H1 (cell line): ENCODE measurements around the gene IMP3. TPM values are rescaled to one million over a fixed set of nuclear protein-coding genes. Genes with fewer than 3 reads are reported as not detected.
A peak's percentile ranks its signal among the peaks of the same experiment; 100 is the strongest.

Source experiments
- CTCF ChIP-seq, 3 experiments: IDR thresholded peaks; 1 replicate in 2 of 3; 2 replicates in 1 of 3; pipeline versions ENCODE4 v1.5.1 to v1.6.1; 2011; ENCODE audit warnings: low read length in 3 of 3, mild to moderate bottlenecking in 3 of 3, inconsistent platforms in 2 of 3, low read depth in 1 of 3, moderate library complexity in 1 of 3; ENCODE audit not compliant: insufficient read depth in 1 of 3; ENCODE audit errors: control extremely low read depth in 1 of 3
- E2F6 ChIP-seq: IDR thresholded peaks from 2 replicates; pipeline ENCODE4 v1.6.1; 2012; ENCODE audit warnings: inconsistent platforms
- JUN ChIP-seq: IDR thresholded peaks from 2 replicates; pipeline ENCODE4 v1.6.1; 2011; ENCODE audit warnings: low read depth, mild to moderate bottlenecking, improper control_type of control experiment, low read length
- SAP30 ChIP-seq: fragments of 300-600 bp; sonication (generic); IDR thresholded peaks from 2 replicates; pipeline ENCODE4 v1.7.1; 2012; ENCODE audit warnings: low read length, moderate library complexity, mild to moderate bottlenecking, inconsistent platforms; ENCODE audit not compliant: insufficient read depth, insufficient replicate concordance
- TAF7 ChIP-seq: optimal IDR thresholded peaks from 2 replicates; pipeline ENCODE3; 2011; ENCODE audit warnings: low read depth, mild to moderate bottlenecking, inconsistent platforms, low read length, moderate library complexity, borderline replicate concordance
- polyA plus RNA-seq, 7 experiments: library from polyadenylated mRNA; depleted of rRNA in 3 of 7; stranded (reverse) in 5 of 7; unstranded in 2 of 7; fragments of >200 nt in 5 of 7; fragments of 200-250 nt in 2 of 7; gene quantifications; 1 replicate in 5 of 7; 2 replicates in 1 of 7; 4 replicates in 1 of 7; pipeline versions ENCODE4 v1.2.1 to v1.2.3, GENCODE V29; 2011 to 2013; ENCODE audit warnings: missing spikeins in 2 of 7, mixed read lengths in 2 of 7
- total RNA-seq: library from RNA; stranded (reverse); fragmentation: NEBNext Ultra II Directional; extraction: Animal tissue kit (Norgen Biotek cat#: 25700); gene quantifications from 2 replicates; pipeline ENCODE4 v1.2.1, GENCODE V29; 2021
- TF ChIP-seq, protein P1 (sequence below): fragments of 300-600 bp; sonication (generic); IDR thresholded peaks from 2 replicates; pipeline ENCODE4 v1.7.1; 2012; ENCODE audit warnings: low read length, moderate library complexity, mild to moderate bottlenecking, inconsistent platforms; ENCODE audit not compliant: insufficient replicate concordance

Gene IMP3
- total and polyA plus RNA-seq, 2 of the 8 experiments (the other 6 are each of a cell fraction or from before 2014, with no cell fraction given), result 114 to 273 TPM

DNA sequence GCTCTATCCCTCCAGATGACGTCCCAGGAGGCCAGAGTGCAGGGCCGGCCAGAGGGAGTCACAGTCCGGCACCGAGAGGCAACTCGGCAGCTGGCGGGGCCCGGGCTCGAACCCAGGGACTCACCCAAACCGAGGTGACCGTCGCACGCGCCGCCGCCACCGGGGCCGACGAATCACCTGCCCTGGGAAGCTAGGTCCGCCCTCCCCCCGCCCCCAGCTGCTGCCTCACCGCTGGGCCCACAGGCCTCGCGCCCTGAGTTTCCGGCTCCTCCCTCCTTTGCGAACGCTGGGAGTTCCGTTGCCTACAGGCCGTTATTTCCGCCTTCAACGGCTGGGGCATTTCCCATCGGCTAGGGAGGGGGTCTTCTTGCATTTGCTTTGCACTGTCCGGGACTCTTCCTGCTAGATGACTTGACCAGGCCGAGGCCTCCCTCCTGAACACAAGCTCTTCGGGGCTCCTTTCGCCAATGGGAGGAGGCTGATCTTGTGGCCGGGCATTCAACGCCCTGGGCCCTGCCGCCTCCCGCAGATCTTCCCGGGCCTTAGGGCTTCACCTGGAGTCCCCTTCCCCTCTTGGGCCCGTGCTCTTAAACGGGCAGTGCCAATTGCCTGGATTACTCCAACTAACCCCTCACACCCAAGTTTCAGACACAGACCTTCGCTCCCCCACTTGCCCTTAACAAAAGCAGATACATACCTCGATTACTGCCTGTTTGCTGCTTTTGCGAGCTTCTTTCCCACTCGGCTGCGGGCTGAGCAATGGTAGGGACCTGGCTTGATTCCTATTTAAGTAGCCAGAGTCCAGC lies 14.3 kb downstream of the IMP3 start, which contains the start of gene SNUPN (continued):
- TF ChIP-seq, protein P1, sequence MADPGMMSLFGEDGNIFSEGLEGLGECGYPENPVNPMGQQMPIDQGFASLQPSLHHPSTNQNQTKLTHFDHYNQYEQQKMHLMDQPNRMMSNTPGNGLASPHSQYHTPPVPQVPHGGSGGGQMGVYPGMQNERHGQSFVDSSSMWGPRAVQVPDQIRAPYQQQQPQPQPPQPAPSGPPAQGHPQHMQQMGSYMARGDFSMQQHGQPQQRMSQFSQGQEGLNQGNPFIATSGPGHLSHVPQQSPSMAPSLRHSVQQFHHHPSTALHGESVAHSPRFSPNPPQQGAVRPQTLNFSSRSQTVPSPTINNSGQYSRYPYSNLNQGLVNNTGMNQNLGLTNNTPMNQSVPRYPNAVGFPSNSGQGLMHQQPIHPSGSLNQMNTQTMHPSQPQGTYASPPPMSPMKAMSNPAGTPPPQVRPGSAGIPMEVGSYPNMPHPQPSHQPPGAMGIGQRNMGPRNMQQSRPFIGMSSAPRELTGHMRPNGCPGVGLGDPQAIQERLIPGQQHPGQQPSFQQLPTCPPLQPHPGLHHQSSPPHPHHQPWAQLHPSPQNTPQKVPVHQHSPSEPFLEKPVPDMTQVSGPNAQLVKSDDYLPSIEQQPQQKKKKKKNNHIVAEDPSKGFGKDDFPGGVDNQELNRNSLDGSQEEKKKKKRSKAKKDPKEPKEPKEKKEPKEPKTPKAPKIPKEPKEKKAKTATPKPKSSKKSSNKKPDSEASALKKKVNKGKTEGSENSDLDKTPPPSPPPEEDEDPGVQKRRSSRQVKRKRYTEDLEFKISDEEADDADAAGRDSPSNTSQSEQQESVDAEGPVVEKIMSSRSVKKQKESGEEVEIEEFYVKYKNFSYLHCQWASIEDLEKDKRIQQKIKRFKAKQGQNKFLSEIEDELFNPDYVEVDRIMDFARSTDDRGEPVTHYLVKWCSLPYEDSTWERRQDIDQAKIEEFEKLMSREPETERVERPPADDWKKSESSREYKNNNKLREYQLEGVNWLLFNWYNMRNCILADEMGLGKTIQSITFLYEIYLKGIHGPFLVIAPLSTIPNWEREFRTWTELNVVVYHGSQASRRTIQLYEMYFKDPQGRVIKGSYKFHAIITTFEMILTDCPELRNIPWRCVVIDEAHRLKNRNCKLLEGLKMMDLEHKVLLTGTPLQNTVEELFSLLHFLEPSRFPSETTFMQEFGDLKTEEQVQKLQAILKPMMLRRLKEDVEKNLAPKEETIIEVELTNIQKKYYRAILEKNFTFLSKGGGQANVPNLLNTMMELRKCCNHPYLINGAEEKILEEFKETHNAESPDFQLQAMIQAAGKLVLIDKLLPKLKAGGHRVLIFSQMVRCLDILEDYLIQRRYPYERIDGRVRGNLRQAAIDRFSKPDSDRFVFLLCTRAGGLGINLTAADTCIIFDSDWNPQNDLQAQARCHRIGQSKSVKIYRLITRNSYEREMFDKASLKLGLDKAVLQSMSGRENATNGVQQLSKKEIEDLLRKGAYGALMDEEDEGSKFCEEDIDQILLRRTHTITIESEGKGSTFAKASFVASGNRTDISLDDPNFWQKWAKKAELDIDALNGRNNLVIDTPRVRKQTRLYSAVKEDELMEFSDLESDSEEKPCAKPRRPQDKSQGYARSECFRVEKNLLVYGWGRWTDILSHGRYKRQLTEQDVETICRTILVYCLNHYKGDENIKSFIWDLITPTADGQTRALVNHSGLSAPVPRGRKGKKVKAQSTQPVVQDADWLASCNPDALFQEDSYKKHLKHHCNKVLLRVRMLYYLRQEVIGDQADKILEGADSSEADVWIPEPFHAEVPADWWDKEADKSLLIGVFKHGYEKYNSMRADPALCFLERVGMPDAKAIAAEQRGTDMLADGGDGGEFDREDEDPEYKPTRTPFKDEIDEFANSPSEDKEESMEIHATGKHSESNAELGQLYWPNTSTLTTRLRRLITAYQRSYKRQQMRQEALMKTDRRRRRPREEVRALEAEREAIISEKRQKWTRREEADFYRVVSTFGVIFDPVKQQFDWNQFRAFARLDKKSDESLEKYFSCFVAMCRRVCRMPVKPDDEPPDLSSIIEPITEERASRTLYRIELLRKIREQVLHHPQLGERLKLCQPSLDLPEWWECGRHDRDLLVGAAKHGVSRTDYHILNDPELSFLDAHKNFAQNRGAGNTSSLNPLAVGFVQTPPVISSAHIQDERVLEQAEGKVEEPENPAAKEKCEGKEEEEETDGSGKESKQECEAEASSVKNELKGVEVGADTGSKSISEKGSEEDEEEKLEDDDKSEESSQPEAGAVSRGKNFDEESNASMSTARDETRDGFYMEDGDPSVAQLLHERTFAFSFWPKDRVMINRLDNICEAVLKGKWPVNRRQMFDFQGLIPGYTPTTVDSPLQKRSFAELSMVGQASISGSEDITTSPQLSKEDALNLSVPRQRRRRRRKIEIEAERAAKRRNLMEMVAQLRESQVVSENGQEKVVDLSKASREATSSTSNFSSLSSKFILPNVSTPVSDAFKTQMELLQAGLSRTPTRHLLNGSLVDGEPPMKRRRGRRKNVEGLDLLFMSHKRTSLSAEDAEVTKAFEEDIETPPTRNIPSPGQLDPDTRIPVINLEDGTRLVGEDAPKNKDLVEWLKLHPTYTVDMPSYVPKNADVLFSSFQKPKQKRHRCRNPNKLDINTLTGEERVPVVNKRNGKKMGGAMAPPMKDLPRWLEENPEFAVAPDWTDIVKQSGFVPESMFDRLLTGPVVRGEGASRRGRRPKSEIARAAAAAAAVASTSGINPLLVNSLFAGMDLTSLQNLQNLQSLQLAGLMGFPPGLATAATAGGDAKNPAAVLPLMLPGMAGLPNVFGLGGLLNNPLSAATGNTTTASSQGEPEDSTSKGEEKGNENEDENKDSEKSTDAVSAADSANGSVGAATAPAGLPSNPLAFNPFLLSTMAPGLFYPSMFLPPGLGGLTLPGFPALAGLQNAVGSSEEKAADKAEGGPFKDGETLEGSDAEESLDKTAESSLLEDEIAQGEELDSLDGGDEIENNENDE, result no peak
- TF ChIP-seq SAP30, result peak; percentile 6
- TF ChIP-seq E2F6, result peak; percentile 45
- no peak for TF ChIP-seq JUN
- TF ChIP-seq CTCF (IDR thresholded peaks at IDR 0.05; ENCODE audit: control extremely low read depth in 1 of 3, insufficient read depth in 1 of 3, low read depth in 1 of 3, low read length in 3 of 3), result no peak
- peak; percentile 42 for TF ChIP-seq TAF7
